ENCODE results near the gene FAM43A. TPM values are rescaled to one million over a fixed set of nuclear protein-coding genes. Genes with fewer than 3 reads are reported as not detected.

Gene FAM43A
- total RNA-seq, 2 experiments from 2014 or later, result 2.4 to 2.6 TPM

DNA sequence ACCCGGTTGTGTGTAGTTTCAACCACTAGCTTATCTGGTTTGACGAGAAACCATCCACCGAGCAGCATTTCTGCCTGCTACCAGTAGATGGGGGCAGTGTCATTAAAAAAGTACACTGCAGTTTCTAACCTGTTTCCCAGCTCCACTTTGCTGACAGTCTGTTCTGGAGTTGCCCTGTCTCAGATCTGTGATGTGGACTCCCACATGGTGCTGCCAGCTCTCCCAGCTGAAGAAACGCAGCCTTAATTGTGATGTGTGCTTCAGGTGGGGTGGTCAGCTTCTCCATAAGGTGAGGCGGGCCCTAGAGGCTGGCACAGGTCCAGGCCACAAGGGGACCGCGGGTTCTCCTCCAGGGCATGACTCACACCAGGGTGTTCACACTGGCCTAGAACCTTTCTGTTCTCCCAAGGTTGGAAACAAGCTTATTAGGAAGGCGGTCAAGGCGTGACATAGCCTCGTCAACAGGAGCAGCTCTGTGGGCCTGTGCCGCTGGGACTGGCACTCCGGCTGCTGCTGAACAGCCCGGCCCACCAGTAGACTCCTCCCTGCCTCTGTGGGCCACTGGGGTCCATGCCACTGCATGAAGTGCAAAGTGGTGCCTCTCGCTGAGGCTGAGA lies 2.9 kb upstream of the FAM43A start:
- no peak overlapping the region for H3K27ac ChIP-seq (ENCODE audit: low read depth in 1 of 2, low read length in 2 of 2)
- H3K4me3 Mint-ChIP-seq, result peak overlapping the region; percentile 13
- no peaks in the 10 kb centered on the region for H3K9me3 Mint-ChIP-seq
- ATAC-seq (ENCODE audit: poor library complexity) (peak; percentile 81), DNase-seq (peak; percentile 43 to 86 (median 53))
- H3K36me3 Mint-ChIP-seq (ENCODE audit: low read depth), result no peaks in the 10 kb centered on the region
- H3K36me3 ChIP-seq (ENCODE audit: insufficient read depth, low read length), result no peaks in the 10 kb centered on the region
- H3K4me1 Mint-ChIP-seq (ENCODE audit: low read depth), result peaks cover 34% of the 10 kb centered on the region
- ChIA-PET POLR2A (interaction anchor here (0.8 to 1.5 kb wide), 8 partner anchors 11 to 588 kb away, joined by 3 to 34 read pairs (median 4); partner anchors contain the start of genes LSG1 and XXYLT1), CTCF (interaction anchor here (0.6 to 4.0 kb wide), 17 partner anchors 10 to 876 kb away, joined by 3 to 60 read pairs (median 4); partner anchors contain the start of gene LSG1)
- TF ChIP-seq, protein P1, sequence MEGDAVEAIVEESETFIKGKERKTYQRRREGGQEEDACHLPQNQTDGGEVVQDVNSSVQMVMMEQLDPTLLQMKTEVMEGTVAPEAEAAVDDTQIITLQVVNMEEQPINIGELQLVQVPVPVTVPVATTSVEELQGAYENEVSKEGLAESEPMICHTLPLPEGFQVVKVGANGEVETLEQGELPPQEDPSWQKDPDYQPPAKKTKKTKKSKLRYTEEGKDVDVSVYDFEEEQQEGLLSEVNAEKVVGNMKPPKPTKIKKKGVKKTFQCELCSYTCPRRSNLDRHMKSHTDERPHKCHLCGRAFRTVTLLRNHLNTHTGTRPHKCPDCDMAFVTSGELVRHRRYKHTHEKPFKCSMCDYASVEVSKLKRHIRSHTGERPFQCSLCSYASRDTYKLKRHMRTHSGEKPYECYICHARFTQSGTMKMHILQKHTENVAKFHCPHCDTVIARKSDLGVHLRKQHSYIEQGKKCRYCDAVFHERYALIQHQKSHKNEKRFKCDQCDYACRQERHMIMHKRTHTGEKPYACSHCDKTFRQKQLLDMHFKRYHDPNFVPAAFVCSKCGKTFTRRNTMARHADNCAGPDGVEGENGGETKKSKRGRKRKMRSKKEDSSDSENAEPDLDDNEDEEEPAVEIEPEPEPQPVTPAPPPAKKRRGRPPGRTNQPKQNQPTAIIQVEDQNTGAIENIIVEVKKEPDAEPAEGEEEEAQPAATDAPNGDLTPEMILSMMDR (IDR thresholded peaks at IDR 0.05), result peak; percentile 72
- no peak overlapping the region for H3K4me3 ChIP-seq (ENCODE audit: low read length)
- intact Hi-C loops (cut with DNase I, micrococcal nuclease), result loop anchor here (1.0 to 5.0 kb wide), 5 partner anchors 28 to 839 kb away; no protein-coding TSS in a partner anchor
- peaks cover 43% of the 10 kb centered on the region for H3K4me1 ChIP-seq (ENCODE audit: insufficient read depth, low read length)
- H3K27ac Mint-ChIP-seq, result no peak overlapping the region
- no peaks in the 10 kb centered on the region for H3K27me3 ChIP-seq (ENCODE audit: control insufficient read depth in 1 of 2, insufficient read depth in 2 of 2, low read length in 2 of 2)
- no peaks in the 10 kb centered on the region for H3K9me3 ChIP-seq (ENCODE audit: control insufficient read depth in 1 of 2, insufficient read depth in 1 of 2, low read length in 2 of 2)
- H3K27me3 Mint-ChIP-seq, result peaks cover 14% of the 10 kb centered on the region

GRCh38 chr3:194683380-194683779 lies 2.3 kb upstream of the FAM43A start:
- ATAC-seq (ENCODE audit: poor library complexity), result no peak
- POLR2A ChIA-PET, result interaction anchor here (1.0 to 1.5 kb wide), 4 partner anchors 10 to 577 kb away, joined by 3 to 34 read pairs (median 6); partner anchors contain the start of gene LSG1
- Mint-ChIP-seq H3K9me3 (no peaks in the 10 kb centered on the region), H3K4me1 (ENCODE audit: low read depth) (peaks cover 35% of the 10 kb centered on the region), H3K27ac (no peak overlapping the region), H3K4me3 (no peak overlapping the region), H3K36me3 (ENCODE audit: low read depth) (no peaks in the 10 kb centered on the region), H3K27me3 (peaks cover 15% of the 10 kb centered on the region)
- intact Hi-C loops (cut with DNase I, micrococcal nuclease), result loop anchor here (2.0 to 5.0 kb wide), 2 partner anchors 85 to 839 kb away; no protein-coding TSS in a partner anchor
- no peak for DNase-seq
- CTCF ChIA-PET, result interaction anchor here (1.0 to 4.0 kb wide), 12 partner anchors 11 to 588 kb away, joined by 3 to 60 read pairs (median 6); partner anchors contain the start of genes LSG1 and XXYLT1
- Histone ChIP-seq H3K27me3 (ENCODE audit: control insufficient read depth in 1 of 2, insufficient read depth in 2 of 2, low read length in 2 of 2) (no peaks in the 10 kb centered on the region), H3K4me3 (ENCODE audit: low read length) (no peak overlapping the region), H3K9me3 (ENCODE audit: control insufficient read depth in 1 of 2, insufficient read depth in 1 of 2, low read length in 2 of 2) (no peaks in the 10 kb centered on the region), H3K4me1 (ENCODE audit: insufficient read depth, low read length) (peaks cover 48% of the 10 kb centered on the region), H3K36me3 (ENCODE audit: insufficient read depth, low read length) (no peaks in the 10 kb centered on the region), H3K27ac (ENCODE audit: low read depth in 1 of 2, low read length in 2 of 2) (no peak overlapping the region)
- TF ChIP-seq, protein P1 (IDR thresholded peaks at IDR 0.05), result no peak

GRCh38 chr3:194685065-194685717 lies 492 bp upstream of the FAM43A start:
- no peaks in the 10 kb centered on the region for H3K36me3 ChIP-seq (ENCODE audit: insufficient read depth, low read length)
- Mint-ChIP-seq H3K27me3 (peaks cover 28% of the 10 kb centered on the region), H3K27ac (peak overlapping the region; percentile 65), H3K4me1 (ENCODE audit: low read depth) (peaks cover 50% of the 10 kb centered on the region), H3K9me3 (no peaks in the 10 kb centered on the region), H3K36me3 (ENCODE audit: low read depth) (no peaks in the 10 kb centered on the region), H3K4me3 (peak overlapping the region; percentile 90)
- POLR2A ChIA-PET, result interaction anchor here (0.5 to 3.7 kb wide), 5 partner anchors 13 to 84 kb away, joined by 3 to 71 read pairs (median 5); partner anchors contain the start of gene LSG1
- peaks cover 61% of the 10 kb centered on the region for H3K4me1 ChIP-seq (ENCODE audit: insufficient read depth, low read length)
- peak overlapping the region; percentile 74 for H3K4me3 ChIP-seq (ENCODE audit: low read length)
- CTCF ChIA-PET, result interaction anchor here (0.7 to 4.0 kb wide), 3 partner anchors 12 to 586 kb away, joined by 3 to 60 read pairs (median 3); partner anchors contain the start of genes LSG1 and XXYLT1
- no peak for ATAC-seq (ENCODE audit: poor library complexity)
- TF ChIP-seq, protein P1 (IDR thresholded peaks at IDR 0.05), result no peak
- no peaks in the 10 kb centered on the region for H3K9me3 ChIP-seq (ENCODE audit: control insufficient read depth in 1 of 2, insufficient read depth in 1 of 2, low read length in 2 of 2)
- H3K27ac ChIP-seq (ENCODE audit: low read depth in 1 of 2, low read length in 2 of 2), result peak overlapping the region in 1 of 2 donors; percentile 10
- no peaks in the 10 kb centered on the region for H3K27me3 ChIP-seq (ENCODE audit: control insufficient read depth in 1 of 2, insufficient read depth in 2 of 2, low read length in 2 of 2)
- intact Hi-C loops (cut with DNase I, micrococcal nuclease), result no loop called here
- peak in 2 of 14 experiments; percentile 9 to 47 for DNase-seq

Data from CD4-positive, alpha-beta T cell (primary cell).